Middle frontal gyrus (tissue), 1 donor: ENCODE measurements around the gene TRDN.
"Not testable (repeated sequence)": the region's sequence is repeated elsewhere in the genome, so short reads cannot be mapped to it uniquely, and the experiment has no call there.

Experiments
- DNase-seq: peaks from one replicate; pipeline ENCODE4 v3.0.0-alpha.2; 2015; ENCODE audit warnings: low spot score; ENCODE audit errors: extremely low spot score

TRDN gene

GRCh38 chr6:123314459-123314858, 322.3 kb downstream of the TRDN start:
- DNase-seq = not testable (repeated sequence)

- no peak for DNase-seq
These were observed 327.6 kb downstream of the TRDN start for GRCh38 chr6:123309130-123309529.

GRCh38 chr6:123306334-123306733, 330.4 kb downstream of the TRDN start:
- DNase-seq = no peak

GRCh38 chr6:123295672-123296071, 341.1 kb downstream of the TRDN start:
- DNase-seq = no peak

- DNase-seq = no peak
These were observed 341.6 kb downstream of the TRDN start for GRCh38 chr6:123295181-123295580.

GRCh38 chr6:123288649-123289048, 348.1 kb downstream of the TRDN start:
- no peak for DNase-seq

GRCh38 chr6:123276546-123276980, 360.2 kb downstream of the TRDN start:
- no peak for DNase-seq

GRCh38 chr6:123263981-123264380, 372.8 kb downstream of the TRDN start:
- no peak for DNase-seq

GRCh38 chr6:123240626-123241025, 396.1 kb downstream of the TRDN start:
- DNase-seq = no peak

GRCh38 chr6:123233336-123233735, 403.4 kb downstream of the TRDN start:
- no peak for DNase-seq

GRCh38 chr6:123227789-123228188, 409.0 kb downstream of the TRDN start:
- DNase-seq = not testable (repeated sequence)

GRCh38 chr6:123226398-123226797, 410.4 kb downstream of the TRDN start:
- DNase-seq = no peak

GRCh38 chr6:123224077-123224476, 412.7 kb downstream of the TRDN start:
- no peak for DNase-seq

GRCh38 chr6:123223461-123223860, 413.3 kb downstream of the TRDN start:
- no peak for DNase-seq

GRCh38 chr6:123215211-123215610, 421.5 kb downstream of the TRDN start:
- DNase-seq = no peak

GRCh38 chr6:123214433-123214832, 422.3 kb downstream of the TRDN start:
- no peak for DNase-seq

- DNase-seq = no peak
These were observed 422.8 kb downstream of the TRDN start for GRCh38 chr6:123213921-123214320.

GRCh38 chr6:123211777-123212545, 424.8 kb downstream of the TRDN start:
- DNase-seq = no peak

GRCh38 chr6:123210645-123211044, 426.1 kb downstream of the TRDN start:
- DNase-seq = no peak

- DNase-seq = no peak
These were observed 428.7 kb downstream of the TRDN start for GRCh38 chr6:123207967-123208510.

- DNase-seq = no peak
These were observed 432.8 kb downstream of the TRDN start for GRCh38 chr6:123203928-123204327.

GRCh38 chr6:123201869-123202372, 434.8 kb downstream of the TRDN start:
- no peak for DNase-seq

- DNase-seq = no peak
These were observed 443.5 kb downstream of the TRDN start for GRCh38 chr6:123193298-123193697.
